GM23338 (cell line): ENCODE measurements around the gene WWOX. TPM values are rescaled to one million over a fixed set of nuclear protein-coding genes. Genes with fewer than 3 reads are reported as not detected.

ENCODE experiments used
- ATAC-seq: fragments of 200-7000 bp; cut with Tn5 transposase; 3 replicates; pipeline ENCODE4 v1.9.1; 2020
- DNase-seq: peaks from one replicate; pipeline ENCODE4 v3.0.0-alpha.2; 2015; ENCODE audit warnings: low spot score
- H2AFZ ChIP-seq: fragments of 200-600 bp; sonication (generic); 2 replicates; pipeline ENCODE4 v1.8.0; 2016; ENCODE audit warnings: antibody characterized with exemption, mild to moderate bottlenecking, moderate library complexity
- H3F3A ChIP-seq: fragments of 200-600 bp; sonication (generic); replicated peaks from 2 replicates; pipeline ENCODE4 v1.8.0; 2017; ENCODE audit warnings: antibody characterized with exemption, mixed run types, low read depth
- H3K27ac ChIP-seq: fragments of 200-600 bp; sonication (generic); 2 replicates; pipeline ENCODE4 v1.6.1; 2016; ENCODE audit warnings: low read depth
- H3K27me3 ChIP-seq: fragments of 200-600 bp; sonication (generic); 2 replicates; pipeline ENCODE4 v1.8.0; 2016; ENCODE audit warnings: mild to moderate bottlenecking, mixed run types, moderate library complexity; ENCODE audit not compliant: insufficient read depth
- H3K36me3 ChIP-seq: fragments of 200-600 bp; sonication (generic); 2 replicates; pipeline ENCODE4 v1.8.0; 2016; ENCODE audit warnings: mild to moderate bottlenecking; ENCODE audit not compliant: insufficient read depth
- H3K4me1 ChIP-seq: fragments of 200-600 bp; sonication (generic); 2 replicates; pipeline ENCODE4 v1.8.0; 2016; ENCODE audit warnings: mild to moderate bottlenecking, moderate library complexity; ENCODE audit not compliant: insufficient read depth
- H3K4me2 ChIP-seq: fragments of 200-600 bp; sonication (generic); 2 replicates; pipeline ENCODE4 v1.7.1; 2017; ENCODE audit warnings: mixed run types
- H3K4me3 ChIP-seq: fragments of 200-600 bp; sonication (generic); 2 replicates; pipeline ENCODE4 v1.6.1; 2016; ENCODE audit warnings: mixed run types
- H3K79me2 ChIP-seq: fragments of 200-600 bp; sonication (generic); replicated peaks from 2 replicates; pipeline ENCODE4 v1.8.0; 2017; ENCODE audit warnings: mild to moderate bottlenecking; ENCODE audit not compliant: insufficient read depth
- H3K9me2 ChIP-seq: fragments of 200-600 bp; sonication (generic); 2 replicates; pipeline ENCODE4 v1.8.0; 2017; ENCODE audit not compliant: insufficient read depth
- H4K20me1 ChIP-seq: fragments of 200-600 bp; sonication (generic); replicated peaks from 2 replicates; pipeline ENCODE4 v1.8.0; 2017; ENCODE audit warnings: mild to moderate bottlenecking; ENCODE audit not compliant: insufficient read depth
- H3K27ac Mint-ChIP-seq: 2 replicates; pipeline ENCODE4 v1.8.0; 2020; ENCODE audit warnings: inconsistent platforms, mild to moderate bottlenecking, moderate library complexity, mixed read lengths
- H3K27me3 Mint-ChIP-seq: 3 replicates; pipeline ENCODE4 v1.8.0; 2022; ENCODE audit warnings: low read depth, mild to moderate bottlenecking, moderate library complexity, mixed read lengths, inconsistent platforms; ENCODE audit not compliant: insufficient read depth, poor library complexity
- H3K36me3 Mint-ChIP-seq: 3 replicates; pipeline ENCODE4 v1.8.0; 2021; ENCODE audit warnings: low read depth, mild to moderate bottlenecking, inconsistent platforms, moderate library complexity, mixed read lengths
- H3K4me1 Mint-ChIP-seq: 3 replicates; pipeline ENCODE4 v1.8.0; 2020; ENCODE audit warnings: mild to moderate bottlenecking, inconsistent platforms, mixed read lengths
- H3K4me3 Mint-ChIP-seq: 3 replicates; pipeline ENCODE4 v1.8.0; 2021; ENCODE audit warnings: moderate library complexity, mild to moderate bottlenecking, inconsistent platforms, mixed read lengths
- H3K9me3 Mint-ChIP-seq: 3 replicates; pipeline ENCODE4 v1.8.0; 2020; ENCODE audit warnings: moderate library complexity, mild to moderate bottlenecking, inconsistent platforms, mixed read lengths
- EZH2 ChIP-seq: fragments of 200-600 bp; sonication (generic); IDR thresholded peaks from one replicate; pipeline ENCODE4 v1.8.0; 2017; ENCODE audit warnings: antibody characterized with exemption, mild to moderate bottlenecking, low read depth; ENCODE audit not compliant: unreplicated experiment
- EZH2phosphoT487 ChIP-seq: fragments of 200-600 bp; sonication (generic); IDR thresholded peaks from one replicate; pipeline ENCODE4 v1.8.1; 2018; ENCODE audit warnings: antibody characterized with exemption; ENCODE audit not compliant: unreplicated experiment
- NANOG ChIP-seq: IDR thresholded peaks from 2 replicates; pipeline ENCODE4 v1.6.1; 2016; ENCODE audit warnings: antibody characterized with exemption, borderline replicate concordance
- POLR2AphosphoS5 ChIP-seq: IDR thresholded peaks from 2 replicates; pipeline ENCODE4 v1.6.1; 2016; ENCODE audit warnings: antibody characterized with exemption, low read depth
- ZNF114 ChIP-seq: fragments of 250-450 bp; sonication (Bioruptor Pico); IDR thresholded peaks from 2 replicates; pipeline ENCODE4 v1.5.0; 2020; ENCODE audit warnings: mild to moderate bottlenecking, moderate library complexity
- ZNF331 ChIP-seq: fragments of 250-450 bp; sonication (Bioruptor Pico); IDR thresholded peaks from 2 replicates; pipeline ENCODE4 v1.5.0; 2020; ENCODE audit warnings: low read depth, mild to moderate bottlenecking, moderate library complexity
- polyA plus RNA-seq: library from polyadenylated mRNA; unstranded; fragments of >200 nt; fragmentation: Nextera tagmentation; extraction: Ambion mirVana; gene quantifications from 2 replicates; pipeline ENCODE4 v1.2.1, GENCODE V29; 2016
- total RNA-seq: library from RNA; depleted of rRNA; stranded (reverse); fragments of >200 nt; shearing (Covaris generic); gene quantifications from 2 replicates; pipeline ENCODE4 v1.2.3, GENCODE V29; 2014
- TF ChIP-seq, protein P1 (sequence below): fragments of 250-450 bp; sonication (Bioruptor Pico); IDR thresholded peaks from 2 replicates; pipeline ENCODE4 v1.5.0; 2020; ENCODE audit warnings: mild to moderate bottlenecking, moderate library complexity

Gene WWOX
- total and polyA plus RNA-seq, 2 experiments from 2014 or later, result 10.0 to 19.3 TPM

DNA sequence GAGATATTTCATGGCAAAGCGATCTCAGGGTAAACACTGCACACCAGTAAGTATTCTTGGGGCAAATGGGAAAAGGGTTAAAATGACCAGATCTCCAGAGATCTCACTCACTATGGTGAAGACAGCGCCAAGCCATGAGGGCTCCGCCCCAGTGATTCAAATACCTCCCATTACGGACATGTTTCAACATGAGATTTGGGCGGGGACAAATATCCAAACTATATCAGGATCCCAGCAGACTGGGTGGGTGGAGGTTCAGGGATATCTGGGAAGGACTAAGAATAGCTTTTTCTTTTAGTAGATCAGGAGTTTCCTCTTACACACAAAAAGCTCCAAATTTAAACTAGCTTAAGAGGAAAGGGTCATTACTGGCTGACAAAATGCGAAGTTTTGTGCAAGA is 181.7 kb downstream of the WWOX start (continued):
- TF ChIP-seq, protein P1, sequence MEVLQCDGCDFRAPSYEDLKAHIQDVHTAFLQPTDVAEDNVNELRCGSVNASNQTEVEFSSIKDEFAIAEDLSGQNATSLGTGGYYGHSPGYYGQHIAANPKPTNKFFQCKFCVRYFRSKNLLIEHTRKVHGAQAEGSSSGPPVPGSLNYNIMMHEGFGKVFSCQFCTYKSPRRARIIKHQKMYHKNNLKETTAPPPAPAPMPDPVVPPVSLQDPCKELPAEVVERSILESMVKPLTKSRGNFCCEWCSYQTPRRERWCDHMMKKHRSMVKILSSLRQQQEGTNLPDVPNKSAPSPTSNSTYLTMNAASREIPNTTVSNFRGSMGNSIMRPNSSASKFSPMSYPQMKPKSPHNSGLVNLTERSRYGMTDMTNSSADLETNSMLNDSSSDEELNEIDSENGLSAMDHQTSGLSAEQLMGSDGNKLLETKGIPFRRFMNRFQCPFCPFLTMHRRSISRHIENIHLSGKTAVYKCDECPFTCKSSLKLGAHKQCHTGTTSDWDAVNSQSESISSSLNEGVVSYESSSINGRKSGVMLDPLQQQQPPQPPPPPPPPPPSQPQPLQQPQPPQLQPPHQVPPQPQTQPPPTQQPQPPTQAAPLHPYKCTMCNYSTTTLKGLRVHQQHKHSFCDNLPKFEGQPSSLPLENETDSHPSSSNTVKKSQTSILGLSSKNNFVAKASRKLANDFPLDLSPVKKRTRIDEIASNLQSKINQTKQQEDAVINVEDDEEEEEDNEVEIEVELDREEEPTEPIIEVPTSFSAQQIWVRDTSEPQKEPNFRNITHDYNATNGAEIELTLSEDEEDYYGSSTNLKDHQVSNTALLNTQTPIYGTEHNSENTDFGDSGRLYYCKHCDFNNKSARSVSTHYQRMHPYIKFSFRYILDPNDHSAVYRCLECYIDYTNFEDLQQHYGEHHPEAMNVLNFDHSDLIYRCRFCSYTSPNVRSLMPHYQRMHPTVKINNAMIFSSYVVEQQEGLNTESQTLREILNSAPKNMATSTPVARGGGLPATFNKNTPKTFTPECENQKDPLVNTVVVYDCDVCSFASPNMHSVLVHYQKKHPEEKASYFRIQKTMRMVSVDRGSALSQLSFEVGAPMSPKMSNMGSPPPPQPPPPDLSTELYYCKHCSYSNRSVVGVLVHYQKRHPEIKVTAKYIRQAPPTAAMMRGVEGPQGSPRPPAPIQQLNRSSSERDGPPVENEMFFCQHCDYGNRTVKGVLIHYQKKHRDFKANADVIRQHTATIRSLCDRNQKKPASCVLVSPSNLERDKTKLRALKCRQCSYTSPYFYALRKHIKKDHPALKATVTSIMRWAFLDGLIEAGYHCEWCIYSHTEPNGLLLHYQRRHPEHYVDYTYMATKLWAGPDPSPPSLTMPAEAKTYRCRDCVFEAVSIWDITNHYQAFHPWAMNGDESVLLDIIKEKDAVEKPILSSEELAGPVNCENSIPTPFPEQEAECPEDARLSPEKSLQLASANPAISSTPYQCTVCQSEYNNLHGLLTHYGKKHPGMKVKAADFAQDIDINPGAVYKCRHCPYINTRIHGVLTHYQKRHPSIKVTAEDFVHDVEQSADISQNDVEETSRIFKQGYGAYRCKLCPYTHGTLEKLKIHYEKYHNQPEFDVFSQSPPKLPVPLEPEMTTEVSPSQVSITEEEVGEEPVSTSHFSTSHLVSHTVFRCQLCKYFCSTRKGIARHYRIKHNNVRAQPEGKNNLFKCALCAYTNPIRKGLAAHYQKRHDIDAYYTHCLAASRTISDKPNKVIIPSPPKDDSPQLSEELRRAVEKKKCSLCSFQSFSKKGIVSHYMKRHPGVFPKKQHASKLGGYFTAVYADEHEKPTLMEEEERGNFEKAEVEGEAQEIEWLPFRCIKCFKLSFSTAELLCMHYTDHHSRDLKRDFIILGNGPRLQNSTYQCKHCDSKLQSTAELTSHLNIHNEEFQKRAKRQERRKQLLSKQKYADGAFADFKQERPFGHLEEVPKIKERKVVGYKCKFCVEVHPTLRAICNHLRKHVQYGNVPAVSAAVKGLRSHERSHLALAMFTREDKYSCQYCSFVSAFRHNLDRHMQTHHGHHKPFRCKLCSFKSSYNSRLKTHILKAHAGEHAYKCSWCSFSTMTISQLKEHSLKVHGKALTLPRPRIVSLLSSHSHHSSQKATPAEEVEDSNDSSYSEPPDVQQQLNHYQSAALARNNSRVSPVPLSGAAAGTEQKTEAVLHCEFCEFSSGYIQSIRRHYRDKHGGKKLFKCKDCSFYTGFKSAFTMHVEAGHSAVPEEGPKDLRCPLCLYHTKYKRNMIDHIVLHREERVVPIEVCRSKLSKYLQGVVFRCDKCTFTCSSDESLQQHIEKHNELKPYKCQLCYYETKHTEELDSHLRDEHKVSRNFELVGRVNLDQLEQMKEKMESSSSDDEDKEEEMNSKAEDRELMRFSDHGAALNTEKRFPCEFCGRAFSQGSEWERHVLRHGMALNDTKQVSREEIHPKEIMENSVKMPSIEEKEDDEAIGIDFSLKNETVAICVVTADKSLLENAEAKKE (CRISPR knock-in tag), result no peak

DNA sequence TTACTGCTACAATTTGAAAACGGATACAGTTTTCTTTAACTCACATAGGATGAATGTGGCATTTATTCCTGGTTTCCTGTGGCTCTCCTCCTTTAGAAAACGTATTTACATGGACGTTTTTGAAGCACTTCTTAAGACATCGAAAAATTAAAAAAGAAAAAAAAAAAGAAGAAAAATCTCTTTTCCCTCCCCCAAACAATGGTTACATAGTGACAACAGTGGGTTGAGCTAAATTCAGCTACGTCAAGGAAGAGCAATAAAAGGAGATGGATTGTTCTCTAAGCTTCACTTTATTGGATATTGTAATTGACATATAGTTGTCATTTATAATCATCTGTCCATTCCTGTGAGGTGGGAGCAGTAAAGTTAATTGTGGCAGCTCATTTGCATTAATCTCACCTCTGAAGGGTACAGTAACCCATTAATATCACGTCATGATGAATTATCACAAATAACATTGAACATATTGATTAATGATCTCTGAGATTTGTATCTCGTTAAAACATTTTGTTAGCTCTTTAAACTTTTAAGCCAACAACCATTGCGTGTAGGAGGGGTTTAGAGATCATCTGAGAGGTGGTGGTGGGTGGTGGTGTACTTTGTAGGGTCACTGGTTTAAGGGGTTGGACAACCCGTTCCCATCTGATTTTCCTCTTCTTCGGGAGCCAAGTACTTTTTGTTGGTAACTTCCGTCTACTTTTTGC is 184.2 kb downstream of the WWOX start:
- no peak for ATAC-seq
- TF ChIP-seq NANOG (no peak), ZNF331 (no peak), POLR2AphosphoS5 (no peak), ZNF114 (CRISPR knock-in tag) (no peak), EZH2 (no peak), EZH2phosphoT487 (no peak)
- TF ChIP-seq, protein P1 (CRISPR knock-in tag), result no peak

More for the DNA sequence above, 184.2 kb downstream of the WWOX start:
- H3K9me2 ChIP-seq, result no peaks in the 10 kb centered on the region
- no peaks in the 10 kb centered on the region for H4K20me1 ChIP-seq
- H3K4me3 Mint-ChIP-seq, result no peak overlapping the region
- DNase-seq, result no peak
- no peaks in the 10 kb centered on the region for H3K36me3 ChIP-seq
- H2AFZ ChIP-seq, result no peak overlapping the region
- no peaks in the 10 kb centered on the region for H3F3A ChIP-seq
- H3K27ac ChIP-seq, result no peak overlapping the region
- no peaks in the 10 kb centered on the region for H3K36me3 Mint-ChIP-seq
- no peaks in the 10 kb centered on the region for H3K9me3 Mint-ChIP-seq
- H3K79me2 ChIP-seq, result no peaks in the 10 kb centered on the region
- H3K4me1 Mint-ChIP-seq, result peaks cover 31% of the 10 kb centered on the region
- peak overlapping the region; percentile 17; the same call in 1 of the 2 replicates for H3K27ac Mint-ChIP-seq
- no peaks in the 10 kb centered on the region for H3K27me3 ChIP-seq
- H3K27me3 Mint-ChIP-seq, result no peaks in the 10 kb centered on the region
- H3K4me3 ChIP-seq, result no peak overlapping the region
- H3K4me2 ChIP-seq, result no peak overlapping the region
- H3K4me1 ChIP-seq, result peaks cover 8% of the 10 kb centered on the region
